Endothelial cell of umbilical vein (primary cell): ENCODE data around the gene NEURL1B.

Source experiments
- CTCF ChIP-seq, 2 donors: IDR thresholded peaks; 1 replicate in 1 of 2; 2 replicates in 1 of 2; pipeline ENCODE4 v1.5.1; 2011; ENCODE audit warnings: low read length in 2 of 2, mild to moderate bottlenecking in 2 of 2, moderate library complexity in 2 of 2, control low read depth in 1 of 2, inconsistent platforms in 1 of 2, low read depth in 1 of 2; ENCODE audit not compliant: insufficient read depth in 1 of 2; ENCODE audit errors: extremely low read depth in 1 of 2
- MYC ChIP-seq: IDR thresholded peaks from one replicate; pipeline ENCODE4 v1.6.1; 2011; ENCODE audit warnings: mild to moderate bottlenecking, low read depth, low read length
- POLR2A ChIP-seq: IDR thresholded peaks from 2 replicates; pipeline ENCODE4 v1.6.1; 2012; ENCODE audit warnings: low read depth, mild to moderate bottlenecking, control low read depth, low read length
- POLR2AphosphoS5 ChIP-seq: IDR thresholded peaks from 2 replicates; pipeline ENCODE4 v1.6.1; 2012; ENCODE audit warnings: low read depth, mild to moderate bottlenecking, control low read depth, low read length, moderate library complexity; ENCODE audit not compliant: insufficient read depth

- TF ChIP-seq CTCF (IDR thresholded peaks at IDR 0.05; ENCODE audit: extremely low read depth in 1 of 2, insufficient read depth in 1 of 2, low read depth in 1 of 2, low read length in 2 of 2) (no peak), MYC (no peak), POLR2AphosphoS5 (no peak), POLR2A (no peak)
These were observed 24.3 kb upstream of the NEURL1B start for GRCh38 chr5:172616730-172617129.
